ENCODE data around the gene MCCC2. TPM values are rescaled to one million over a fixed set of nuclear protein-coding genes. Genes with fewer than 3 reads are reported as not detected.

Gene MCCC2
- total RNA-seq, 2 experiments from 2014 or later, result 34.7 to 61.2 TPM

DNA sequence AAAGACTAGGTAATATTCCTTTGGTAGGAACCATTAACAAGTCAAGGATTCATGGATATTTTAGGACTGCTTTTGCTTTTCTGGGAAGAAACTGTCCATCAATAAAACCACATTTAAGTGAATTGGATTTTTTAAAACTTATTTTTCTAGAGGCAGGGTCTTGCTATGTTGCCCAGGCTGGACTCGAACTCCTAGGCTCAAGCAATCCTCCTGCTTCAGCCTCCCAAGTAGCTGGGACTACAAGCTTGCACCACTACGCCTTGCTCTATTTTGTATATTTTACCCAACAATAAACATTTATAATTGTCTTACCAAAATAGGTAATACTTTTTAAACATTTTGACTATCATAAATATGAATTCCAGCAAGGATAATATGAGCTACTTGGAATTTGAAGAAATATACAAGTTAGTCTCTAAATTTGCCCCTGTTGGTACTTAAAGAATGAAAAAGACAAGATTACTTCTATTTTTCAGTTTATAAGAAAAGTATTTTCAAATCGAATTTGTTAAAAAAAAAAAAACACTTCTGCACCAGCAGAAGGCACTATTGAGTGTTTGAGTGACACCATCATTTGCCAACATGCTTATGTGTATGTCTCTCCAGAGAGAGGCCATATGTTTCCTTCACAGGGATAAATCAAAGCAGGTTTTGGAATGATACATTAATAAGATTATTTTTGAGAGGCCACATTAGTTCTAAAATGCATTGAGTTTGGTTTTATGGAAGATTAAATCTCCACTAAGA lies 71.9 kb downstream of the MCCC2 start:
- Histone ChIP-seq H3K27ac (ENCODE audit: low read depth, low read length, poor library complexity, severe bottlenecking) (no peak overlapping the region), H3K79me2 (ENCODE audit: insufficient read depth, low read depth, low read length) (no peaks in the 10 kb centered on the region), H3K4me1 (ENCODE audit: insufficient read depth, low read length, poor library complexity, severe bottlenecking) (no peaks in the 10 kb centered on the region), H4K20me1 (ENCODE audit: insufficient read depth, low read length) (no peaks in the 10 kb centered on the region), H3K9me2 (ENCODE audit: insufficient read depth, low read length) (no peaks in the 10 kb centered on the region), H2AFZ (ENCODE audit: low read length) (no peak overlapping the region), H3K36me3 (ENCODE audit: insufficient read depth, low read length) (peaks cover 18% of the 10 kb centered on the region), H3K4me2 (ENCODE audit: low read length) (no peak overlapping the region), H3K9me3 (ENCODE audit: low read length) (no peaks in the 10 kb centered on the region), H3K4me3 (ENCODE audit: low read depth, low read length, poor library complexity, severe bottlenecking) (no peak overlapping the region)
- TF ChIP-seq EZH2phosphoT487 (IDR thresholded peaks at IDR 0.05; ENCODE audit: borderline replicate concordance, low read depth, low read length), result no peak
- TF ChIP-seq, protein P1, sequence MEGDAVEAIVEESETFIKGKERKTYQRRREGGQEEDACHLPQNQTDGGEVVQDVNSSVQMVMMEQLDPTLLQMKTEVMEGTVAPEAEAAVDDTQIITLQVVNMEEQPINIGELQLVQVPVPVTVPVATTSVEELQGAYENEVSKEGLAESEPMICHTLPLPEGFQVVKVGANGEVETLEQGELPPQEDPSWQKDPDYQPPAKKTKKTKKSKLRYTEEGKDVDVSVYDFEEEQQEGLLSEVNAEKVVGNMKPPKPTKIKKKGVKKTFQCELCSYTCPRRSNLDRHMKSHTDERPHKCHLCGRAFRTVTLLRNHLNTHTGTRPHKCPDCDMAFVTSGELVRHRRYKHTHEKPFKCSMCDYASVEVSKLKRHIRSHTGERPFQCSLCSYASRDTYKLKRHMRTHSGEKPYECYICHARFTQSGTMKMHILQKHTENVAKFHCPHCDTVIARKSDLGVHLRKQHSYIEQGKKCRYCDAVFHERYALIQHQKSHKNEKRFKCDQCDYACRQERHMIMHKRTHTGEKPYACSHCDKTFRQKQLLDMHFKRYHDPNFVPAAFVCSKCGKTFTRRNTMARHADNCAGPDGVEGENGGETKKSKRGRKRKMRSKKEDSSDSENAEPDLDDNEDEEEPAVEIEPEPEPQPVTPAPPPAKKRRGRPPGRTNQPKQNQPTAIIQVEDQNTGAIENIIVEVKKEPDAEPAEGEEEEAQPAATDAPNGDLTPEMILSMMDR (conservative IDR thresholded peaks at IDR 0.05; ENCODE audit: low read length), result peak; percentile 63
- CTCF ChIA-PET (ENCODE audit: unreplicated experiment), result no interaction called here
- intact Hi-C loops (cut with micrococcal nuclease; ENCODE audit: unreplicated experiment), result no loop called here
- POLR2A ChIA-PET, result interaction anchor here (0.8 kb wide), 1 partner anchor 12 kb away, joined by 7 read pairs; no protein-coding TSS in a partner anchor
- no peak for DNase-seq (ENCODE audit: low spot score)
- no TSS peak for BruUV-seq (replicated peaks)

DNA sequence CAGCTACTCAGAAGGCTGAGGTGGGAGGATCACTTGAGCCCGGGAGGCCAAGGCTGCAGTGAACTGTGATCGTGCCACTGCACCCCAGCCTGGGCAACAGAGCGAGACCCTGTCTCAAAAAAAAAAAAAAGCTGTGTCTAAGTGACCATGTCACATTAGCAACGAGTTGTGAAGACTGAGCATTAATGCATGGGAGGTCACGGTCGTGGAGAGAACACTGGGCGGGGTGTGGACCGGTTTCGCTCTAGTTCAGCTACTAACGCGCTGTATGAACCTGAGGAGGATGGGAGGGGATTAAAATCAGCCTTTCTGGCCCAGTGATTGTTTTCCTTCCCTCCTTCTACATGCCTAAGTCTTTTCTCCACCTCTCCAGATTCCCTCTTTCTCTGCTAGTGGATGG lies 75.2 kb downstream of the MCCC2 start:
- POLR2A ChIA-PET, result interaction anchor here (0.6 to 0.7 kb wide), 3 partner anchors 141 to 873 kb away, joined by 3 read pairs; no protein-coding TSS in a partner anchor
- CTCF ChIA-PET (ENCODE audit: unreplicated experiment), result no interaction called here
- H3K9me3 ChIP-seq (ENCODE audit: low read length), result no peaks in the 10 kb centered on the region
- H3K79me2 ChIP-seq (ENCODE audit: insufficient read depth, low read depth, low read length), result no peaks in the 10 kb centered on the region
- H4K20me1 ChIP-seq (ENCODE audit: insufficient read depth, low read length), result no peaks in the 10 kb centered on the region
- H3K4me2 ChIP-seq (ENCODE audit: low read length), result no peak overlapping the region
- no peak overlapping the region for H3K4me3 ChIP-seq (ENCODE audit: low read depth, low read length, poor library complexity, severe bottlenecking)
- intact Hi-C loops (cut with micrococcal nuclease; ENCODE audit: unreplicated experiment), result no loop called here
- no peaks in the 10 kb centered on the region for H3K9me2 ChIP-seq (ENCODE audit: insufficient read depth, low read length)
- H3K27ac ChIP-seq (ENCODE audit: low read depth, low read length, poor library complexity, severe bottlenecking), result no peak overlapping the region
- DNase-seq (ENCODE audit: low spot score), result no peak
- H3K4me1 ChIP-seq (ENCODE audit: insufficient read depth, low read length, poor library complexity, severe bottlenecking), result no peaks in the 10 kb centered on the region
- peaks cover 5% of the 10 kb centered on the region for H3K36me3 ChIP-seq (ENCODE audit: insufficient read depth, low read length)
- BruUV-seq (replicated peaks), result no TSS peak
- TF ChIP-seq EZH2phosphoT487 (IDR thresholded peaks at IDR 0.05; ENCODE audit: borderline replicate concordance, low read depth, low read length), result no peak
- TF ChIP-seq, protein P1 (conservative IDR thresholded peaks at IDR 0.05; ENCODE audit: low read length), result no peak
- no peak overlapping the region for H2AFZ ChIP-seq (ENCODE audit: low read length)
